H1 (cell line): ENCODE results near the gene VPS13D. TPM values are rescaled to one million over a fixed set of nuclear protein-coding genes. Genes with fewer than 3 reads are reported as not detected.

Experiments
- CTCF ChIA-PET: fragments of 300-600 bp; sonication (Branson Sonifier 250); formaldehyde crosslinking; loops from one replicate; lab custom pipeline; 2021; ENCODE audit not compliant: partially characterized antibody; lab: Charles Lee
- POLR2A ChIA-PET: fragments of 300-600 bp; sonication (Branson Sonifier 250); formaldehyde crosslinking; loops from one replicate; lab custom pipeline; 2021; ENCODE audit warnings: inconsistent platforms; ENCODE audit not compliant: partially characterized antibody; lab: Charles Lee
- DNase-seq, 2 experiments: peaks; one replicate each; pipeline versions ENCODE4 v3.0.0 to v3.0.0-alpha.2; 2010 to 2022; ENCODE audit warnings: low spot score in 2 of 2, low read depth in 1 of 2, mixed read lengths in 1 of 2
- FAIRE-seq: peaks from 2 replicates; lab custom pipeline; 2011; peaks lifted over from hg19 to GRCh38; lab: Jason Lieb, UNC
- H2AFZ ChIP-seq: 2 replicates; pipeline ENCODE4 v1.8.1; 2012; ENCODE audit warnings: low read length, inconsistent platforms
- H2AK5ac ChIP-seq: 2 replicates; pipeline ENCODE4 v1.6.1; 2013; ENCODE audit warnings: low read depth, low read length
- H2BK120ac ChIP-seq: replicated peaks from 2 replicates; pipeline ENCODE3; 2013; ENCODE audit warnings: low read depth, low read length, inconsistent platforms
- H2BK12ac ChIP-seq: 2 replicates; pipeline ENCODE4 v1.6.1; 2013; ENCODE audit warnings: low read depth, low read length
- H2BK15ac ChIP-seq: 2 replicates; pipeline ENCODE4 v1.6.1; 2013; ENCODE audit warnings: low read length
- H2BK20ac ChIP-seq: 2 replicates; pipeline ENCODE4 v1.6.1; 2013; ENCODE audit warnings: low read length
- H2BK5ac ChIP-seq: 2 replicates; pipeline ENCODE4 v1.6.1; 2013; ENCODE audit warnings: low read depth, low read length
- H3K14ac ChIP-seq: 2 replicates; pipeline ENCODE4 v1.6.1; 2013; ENCODE audit warnings: inconsistent platforms; ENCODE audit not compliant: insufficient read length
- H3K18ac ChIP-seq: 2 replicates; pipeline ENCODE4 v1.6.1; 2013; ENCODE audit warnings: low read length; ENCODE audit errors: extremely low read depth
- H3K23ac ChIP-seq: 2 replicates; pipeline ENCODE4 v1.6.1; 2013; ENCODE audit warnings: inconsistent platforms; ENCODE audit not compliant: insufficient read length
- H3K23me2 ChIP-seq: 2 replicates; pipeline ENCODE4 v1.6.1; 2013; ENCODE audit warnings: low read depth, low read length
- H3K27ac ChIP-seq: 2 replicates; pipeline ENCODE4 v1.6.1; 2011; ENCODE audit warnings: low read depth, low read length, inconsistent platforms
- H3K27me3 ChIP-seq, 4 experiments: replicated peaks in 1 of 4; 1 replicate in 1 of 4; 2 replicates in 3 of 4; pipeline versions ENCODE4 v1.6.1 to v1.8.1; 2011 to 2013; ENCODE audit warnings: low read length in 3 of 4, mild to moderate bottlenecking in 3 of 4, inconsistent platforms in 2 of 4, mixed read lengths in 2 of 4, moderate library complexity in 1 of 4; ENCODE audit not compliant: control insufficient read depth in 3 of 4, insufficient read depth in 3 of 4; ENCODE audit errors: extremely low read depth in 1 of 4
- H3K36me3 ChIP-seq, 4 experiments: 2 replicates each; pipeline versions ENCODE4 v1.6.1 to v1.8.1; 2011 to 2013; ENCODE audit warnings: mild to moderate bottlenecking in 4 of 4, low read length in 3 of 4, moderate library complexity in 2 of 4, control low read depth in 1 of 4, inconsistent platforms in 1 of 4; ENCODE audit not compliant: insufficient read depth in 4 of 4, control insufficient read depth in 2 of 4
- H3K4ac ChIP-seq: replicated peaks from 2 replicates; pipeline ENCODE3; 2013; ENCODE audit warnings: low read length, low read depth, mixed read lengths, inconsistent platforms; ENCODE audit not compliant: insufficient read length
- H3K4me1 ChIP-seq, 4 experiments: replicated peaks in 1 of 4; 1 replicate in 1 of 4; 2 replicates in 3 of 4; pipeline versions ENCODE4 v1.6.1 to v1.8.1; 2011 to 2013; ENCODE audit warnings: low read length in 3 of 4, inconsistent platforms in 2 of 4, mixed read lengths in 1 of 4; ENCODE audit not compliant: insufficient read depth in 4 of 4, control insufficient read depth in 3 of 4
- H3K4me2 ChIP-seq, 2 experiments: 2 replicates each; pipeline versions ENCODE4 v1.6.1 to v1.8.1; 2011 to 2013; ENCODE audit warnings: low read depth in 2 of 2, low read length in 2 of 2, control low read depth in 1 of 2, inconsistent platforms in 1 of 2, mild to moderate bottlenecking in 1 of 2; ENCODE audit not compliant: insufficient read depth in 1 of 2
- H3K4me3 ChIP-seq, 4 experiments: fragments of 200-600, 300-600 bp in 1 of 4; sonication (generic), shearing (Covaris generic), sonication (Bioruptor Twin) in 1 of 4; 2 replicates each; pipeline versions ENCODE4 v1.5.1 to v1.8.1; 2011 to 2016; ENCODE audit warnings: low read length in 4 of 4, low read depth in 3 of 4, control low read depth in 2 of 4, inconsistent platforms in 2 of 4, mild to moderate bottlenecking in 2 of 4, mixed read lengths in 1 of 4, moderate library complexity in 1 of 4; ENCODE audit not compliant: insufficient read depth in 2 of 4; ENCODE audit errors: extremely low read depth in 1 of 4
- H3K56ac ChIP-seq: replicated peaks from 2 replicates; pipeline ENCODE3; 2013; ENCODE audit warnings: low read depth, mild to moderate bottlenecking, mixed read lengths, low read length, inconsistent platforms; ENCODE audit not compliant: insufficient read length
- H3K79me1 ChIP-seq: 2 replicates; pipeline ENCODE4 v1.6.1; 2013; ENCODE audit warnings: low read depth, low read length, control low read depth
- H3K79me2 ChIP-seq, 2 experiments: 2 replicates each; pipeline versions ENCODE4 v1.6.1 to v1.8.1; 2012 to 2013; ENCODE audit warnings: low read length in 2 of 2, mild to moderate bottlenecking in 2 of 2, inconsistent platforms in 1 of 2; ENCODE audit not compliant: insufficient read depth in 2 of 2, control insufficient read depth in 1 of 2
- H3K9ac ChIP-seq, 4 experiments: replicated peaks in 1 of 4; 1 replicate in 1 of 4; 2 replicates in 3 of 4; pipeline versions ENCODE4 v1.6.1 to v1.8.1; 2011 to 2013; ENCODE audit warnings: low read depth in 3 of 4, low read length in 3 of 4, control low read depth in 2 of 4, mild to moderate bottlenecking in 2 of 4, moderate library complexity in 2 of 4, inconsistent platforms in 1 of 4; ENCODE audit errors: extremely low read depth in 1 of 4
- H3K9me3 ChIP-seq, 2 experiments: 2 replicates each; pipeline versions ENCODE4 v1.6.1 to v1.8.1; 2012 to 2013; ENCODE audit warnings: mild to moderate bottlenecking in 2 of 2, moderate library complexity in 2 of 2, control low read depth in 1 of 2, inconsistent platforms in 1 of 2, low read depth in 1 of 2, low read length in 1 of 2, mixed read lengths in 1 of 2; ENCODE audit not compliant: insufficient read depth in 2 of 2
- H4K20me1 ChIP-seq, 2 experiments: replicated peaks in 1 of 2; 2 replicates each; pipeline versions ENCODE3 to v1.8.1; 2011 to 2013; ENCODE audit warnings: inconsistent platforms in 2 of 2, low read length in 2 of 2, mild to moderate bottlenecking in 1 of 2; ENCODE audit not compliant: insufficient read depth in 2 of 2, control insufficient read depth in 1 of 2
- H4K5ac ChIP-seq: 2 replicates; pipeline ENCODE4 v1.6.1; 2013; ENCODE audit warnings: low read length, low read depth, mixed read lengths, inconsistent platforms; ENCODE audit not compliant: insufficient read length
- H4K8ac ChIP-seq: 2 replicates; pipeline ENCODE4 v1.8.0; 2013; ENCODE audit warnings: mild to moderate bottlenecking, moderate library complexity, low read length, inconsistent platforms; ENCODE audit not compliant: insufficient read depth; ENCODE audit errors: extremely low read depth
- H4K91ac ChIP-seq: replicated peaks from 2 replicates; pipeline ENCODE3; 2013; ENCODE audit warnings: low read length, mixed read lengths, inconsistent platforms; ENCODE audit not compliant: insufficient read length
- BCL11A ChIP-seq, 2 experiments: IDR thresholded peaks; one replicate each; pipeline ENCODE4 v1.6.1; 2011; ENCODE audit warnings: low read depth in 2 of 2, low read length in 2 of 2, mild to moderate bottlenecking in 2 of 2
- RBBP5 ChIP-seq: IDR thresholded peaks from 2 replicates; pipeline ENCODE4 v1.7.1; 2012; ENCODE audit warnings: low read depth, mild to moderate bottlenecking, inconsistent platforms, low read length, moderate library complexity, borderline replicate concordance
- SIN3A ChIP-seq, 2 experiments: IDR thresholded peaks in 1 of 2; conservative IDR thresholded peaks in 1 of 2; 2 replicates each; pipeline ENCODE4 v1.6.1; 2011 to 2012; ENCODE audit warnings: low read length in 2 of 2, improper control_type of control experiment in 1 of 2, low read depth in 1 of 2, mild to moderate bottlenecking in 1 of 2
- SRF ChIP-seq: IDR thresholded peaks from 2 replicates; pipeline ENCODE4 v1.6.1; 2011; ENCODE audit warnings: mild to moderate bottlenecking, low read depth, low read length, moderate library complexity
- WGBS, 2 experiments: shearing (Covaris generic) in 1 of 2; methylation state at CpG; one replicate each; pipeline versions ENCODE4 v1.1.6 to v1.1.7; 2013 to 2015; ENCODE audit warnings: low lambda C conversion rate in 2 of 2, mixed read lengths in 2 of 2, inconsistent platforms in 1 of 2, low coverage in 1 of 2, missing lambda C conversion rate in 1 of 2; ENCODE audit not compliant: insufficient replicate concordance in 2 of 2, insufficient coverage in 1 of 2, insufficient read length in 1 of 2; ENCODE audit errors: extremely low coverage in 1 of 2, missing lambda C conversion rate in 1 of 2; 5-methylcytosine and 5-hydroxymethylcytosine counted together
- polyA plus RNA-seq, 7 experiments: library from polyadenylated mRNA; depleted of rRNA in 3 of 7; stranded (reverse) in 5 of 7; unstranded in 2 of 7; fragments of >200 nt in 5 of 7; fragments of 200-250 nt in 2 of 7; gene quantifications; 1 replicate in 5 of 7; 2 replicates in 1 of 7; 4 replicates in 1 of 7; pipeline versions ENCODE4 v1.2.1 to v1.2.3, GENCODE V29; 2011 to 2013; ENCODE audit warnings: missing spikeins in 2 of 7, mixed read lengths in 2 of 7
- total RNA-seq: library from RNA; stranded (reverse); fragmentation: NEBNext Ultra II Directional; extraction: Animal tissue kit (Norgen Biotek cat#: 25700); gene quantifications from 2 replicates; pipeline ENCODE4 v1.2.1, GENCODE V29; 2021

VPS13D gene
- total and polyA plus RNA-seq, 2 of the 8 experiments (the other 6 are each of a cell fraction or from before 2014, with no cell fraction given), result 10.9 to 31.2 TPM

GRCh38 chr1:12338823-12339222 lies 109.0 kb downstream of the VPS13D start:
- no peak overlapping the region for H3K4ac ChIP-seq
- peaks cover 0 to 16% (median 5%) of the 10 kb centered on the region in 4 experiments; a peak in 4 of 8 replicates for H3K36me3 ChIP-seq
- no peak overlapping the region for H3K4me2 ChIP-seq
- no peaks in the 10 kb centered on the region for H4K20me1 ChIP-seq
- H3K9me3 ChIP-seq, result no peaks in the 10 kb centered on the region
- 82% methylated on average over 1 of the region's 1 CpG; no CpG with 5 or more reads in 1 of the 2 experiments for WGBS, 2 experiments
- H3K14ac ChIP-seq, result no peak overlapping the region
- no peak overlapping the region for H3K56ac ChIP-seq
- H2BK20ac ChIP-seq, result no peak overlapping the region
- no peaks in the 10 kb centered on the region for H3K79me1 ChIP-seq
- H4K5ac ChIP-seq, result no peak overlapping the region
- TF ChIP-seq BCL11A (IDR thresholded peaks at IDR 0.05; ENCODE audit: low read depth in 2 of 2, low read length in 2 of 2) (no peak), SIN3A (conservative IDR thresholded peaks at IDR 0.05 in 1 of 2, IDR thresholded peaks at IDR 0.05 in 1 of 2; ENCODE audit: low read depth in 1 of 2, low read length in 2 of 2) (no peak), SRF (no peak), RBBP5 (no peak)
- peaks cover 0 to 5% (median 3%) of the 10 kb centered on the region in 4 experiments; a peak in 3 of 7 replicates for H3K4me1 ChIP-seq
- H2AK5ac ChIP-seq, result no peak overlapping the region
- H2BK12ac ChIP-seq, result no peak overlapping the region
- H3K23ac ChIP-seq, result no peak overlapping the region
- ChIA-PET POLR2A (interaction anchor here (1.3 kb wide), 1 partner anchor 325 kb away, joined by 3 read pairs; no protein-coding TSS in a partner anchor), CTCF (interaction anchor here (0.6 to 1.9 kb wide), 14 partner anchors 11 to 432 kb away, joined by 3 to 9 read pairs (median 4); no protein-coding TSS in a partner anchor)
- no peak overlapping the region for H2AFZ ChIP-seq
- H4K8ac ChIP-seq, result no peak overlapping the region
- H2BK120ac ChIP-seq, result no peak overlapping the region
- no peak overlapping the region for H2BK5ac ChIP-seq
- DNase-seq (no peak), FAIRE-seq (no peak)
- no peak overlapping the region for H3K18ac ChIP-seq
- no peak overlapping the region for H3K27ac ChIP-seq
- H4K91ac ChIP-seq, result no peak overlapping the region
- no peak overlapping the region for H2BK15ac ChIP-seq
- H3K27me3 ChIP-seq, result no peaks in the 10 kb centered on the region
- H3K4me3 ChIP-seq, result no peak overlapping the region
- H3K23me2 ChIP-seq, result no peaks in the 10 kb centered on the region
- no peaks in the 10 kb centered on the region for H3K79me2 ChIP-seq
- no peak overlapping the region for H3K9ac ChIP-seq
